GM12873 (cell line): Measurements from ENCODE around the gene COL6A3.

Experiments used
- TF ChIP-seq, protein P1 (sequence below): IDR thresholded peaks from 2 replicates; pipeline ENCODE4 v1.5.1; 2012; ENCODE audit warnings: low read depth, mild to moderate bottlenecking, moderate library complexity, low read length, control low read depth; ENCODE audit not compliant: insufficient read depth; ENCODE audit errors: missing control alignments

Gene COL6A3

DNA sequence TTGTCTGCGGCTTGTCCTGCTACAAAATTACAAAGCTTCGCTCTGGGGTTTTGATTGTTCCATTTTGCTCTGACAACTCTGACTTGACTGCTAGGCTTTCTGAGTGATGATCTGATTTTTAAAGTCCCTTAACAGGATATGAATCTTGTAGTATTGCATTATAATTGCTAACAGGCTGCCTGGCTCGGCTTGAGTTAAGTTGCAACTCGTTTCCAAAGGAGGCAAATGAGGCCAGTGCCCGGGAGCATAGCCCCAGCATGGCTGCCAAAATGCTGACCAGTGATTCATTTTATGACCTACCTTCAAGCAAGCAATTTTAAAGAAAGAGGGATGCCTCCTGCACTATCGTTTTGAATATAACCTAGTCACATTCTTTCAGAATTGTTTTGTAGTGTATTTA lies 135.4 kb downstream of the COL6A3 start:
- TF ChIP-seq, protein P1, sequence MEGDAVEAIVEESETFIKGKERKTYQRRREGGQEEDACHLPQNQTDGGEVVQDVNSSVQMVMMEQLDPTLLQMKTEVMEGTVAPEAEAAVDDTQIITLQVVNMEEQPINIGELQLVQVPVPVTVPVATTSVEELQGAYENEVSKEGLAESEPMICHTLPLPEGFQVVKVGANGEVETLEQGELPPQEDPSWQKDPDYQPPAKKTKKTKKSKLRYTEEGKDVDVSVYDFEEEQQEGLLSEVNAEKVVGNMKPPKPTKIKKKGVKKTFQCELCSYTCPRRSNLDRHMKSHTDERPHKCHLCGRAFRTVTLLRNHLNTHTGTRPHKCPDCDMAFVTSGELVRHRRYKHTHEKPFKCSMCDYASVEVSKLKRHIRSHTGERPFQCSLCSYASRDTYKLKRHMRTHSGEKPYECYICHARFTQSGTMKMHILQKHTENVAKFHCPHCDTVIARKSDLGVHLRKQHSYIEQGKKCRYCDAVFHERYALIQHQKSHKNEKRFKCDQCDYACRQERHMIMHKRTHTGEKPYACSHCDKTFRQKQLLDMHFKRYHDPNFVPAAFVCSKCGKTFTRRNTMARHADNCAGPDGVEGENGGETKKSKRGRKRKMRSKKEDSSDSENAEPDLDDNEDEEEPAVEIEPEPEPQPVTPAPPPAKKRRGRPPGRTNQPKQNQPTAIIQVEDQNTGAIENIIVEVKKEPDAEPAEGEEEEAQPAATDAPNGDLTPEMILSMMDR: no peak

DNA sequence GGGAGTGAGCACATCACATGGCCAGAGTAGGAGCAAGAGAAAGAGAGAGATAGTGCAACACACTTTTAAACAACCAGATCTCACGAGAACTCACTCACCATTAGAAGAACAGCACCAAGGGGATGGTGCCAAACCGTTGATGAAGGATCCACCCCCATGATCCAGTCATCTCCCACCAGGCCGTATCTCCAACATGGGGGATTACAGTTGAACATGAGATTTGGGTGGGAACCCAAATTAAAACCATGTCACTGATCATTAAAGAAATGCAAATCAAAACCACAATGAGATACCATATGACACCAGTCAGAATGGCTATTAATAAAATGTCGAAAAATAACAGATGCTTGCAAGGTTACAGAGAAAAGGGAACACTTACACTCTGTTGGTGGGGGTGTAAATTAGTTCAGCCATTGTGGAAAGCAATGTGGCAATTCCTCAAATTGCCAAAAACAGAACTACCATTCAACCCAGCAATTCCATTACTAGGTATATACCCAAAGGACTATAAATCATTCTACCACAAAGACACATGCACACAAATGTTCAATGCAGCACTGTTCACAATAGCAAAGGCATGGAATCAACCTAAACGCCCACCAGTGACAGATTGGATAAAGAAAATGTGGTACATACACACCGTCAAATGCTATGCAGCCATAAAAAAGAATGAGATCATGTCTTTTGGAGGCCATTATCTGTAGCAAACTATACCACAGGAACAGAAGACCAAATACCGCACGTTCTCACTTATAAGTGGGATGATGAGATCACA lies 137.1 kb downstream of the COL6A3 start:
- TF ChIP-seq, protein P1: no peak
